Measurements from ENCODE around the gene ORMDL2.

- TF ChIP-seq POLR2A (IDR thresholded peaks at IDR 0.05) (no peak), CTCF (IDR thresholded peaks at IDR 0.05) (no peak)
These were observed 10.9 kb upstream of the ORMDL2 start for GRCh38 chr12:55806982-55807381.
